Neural cell (in vitro differentiated cells): ENCODE results near the gene GABRG3. TPM values are rescaled to one million over a fixed set of nuclear protein-coding genes. Genes with fewer than 3 reads are reported as not detected.

Experiments used
- H2AFZ ChIP-seq: fragments of 200-600, 300-800 bp; sonication (generic), shearing (Covaris generic); 2 replicates; pipeline ENCODE4 v1.6.0; 2014; ENCODE audit warnings: low read depth, mild to moderate bottlenecking, antibody characterized with exemption, low read length, moderate library complexity
- H3F3A ChIP-seq: fragments of 200-600 bp; shearing (Covaris generic); 2 replicates; pipeline ENCODE4 v1.6.1; 2016; ENCODE audit warnings: mild to moderate bottlenecking, moderate library complexity, mixed read lengths, antibody characterized with exemption, low read length; ENCODE audit not compliant: insufficient read depth, poor library complexity, severe bottlenecking
- H3K27ac ChIP-seq: fragments of 200-600, 300-800 bp; sonication (generic), shearing (Covaris generic); 2 replicates; pipeline ENCODE4 v1.5.1; 2014; ENCODE audit warnings: mild to moderate bottlenecking, low read length, moderate library complexity
- H3K27me3 ChIP-seq: fragments of 300-800, 200-600 bp; sonication (generic), shearing (Covaris generic); 2 replicates; pipeline ENCODE4 v1.6.0; 2014; ENCODE audit warnings: mild to moderate bottlenecking, low read depth, low read length, moderate library complexity; ENCODE audit not compliant: insufficient read depth
- H3K36me3 ChIP-seq: fragments of 300-800, 200-600 bp; sonication (generic), shearing (Covaris generic); 2 replicates; pipeline ENCODE4 v1.5.1; 2014; ENCODE audit warnings: mild to moderate bottlenecking, antibody characterized with exemption, low read length, moderate library complexity; ENCODE audit not compliant: insufficient read depth
- H3K4me2 ChIP-seq: fragments of 300-800, 200-600 bp; sonication (generic), shearing (Covaris generic); 2 replicates; pipeline ENCODE4 v1.6.0; 2014; ENCODE audit warnings: mild to moderate bottlenecking, low read length
- H3K4me3 ChIP-seq: fragments of 300-800, 200-600 bp; sonication (generic), shearing (Covaris generic); 2 replicates; pipeline ENCODE4 v1.5.1; 2014; ENCODE audit warnings: mild to moderate bottlenecking, low read length, moderate library complexity
- H3K79me2 ChIP-seq: fragments of 200-600 bp; shearing (Covaris generic); replicated peaks from 2 replicates; pipeline ENCODE4 v1.6.0; 2014; ENCODE audit warnings: mild to moderate bottlenecking, low read length, moderate library complexity; ENCODE audit not compliant: insufficient read depth
- H3K9ac ChIP-seq: fragments of 300-800, 200-600 bp; sonication (generic), shearing (Covaris generic); 2 replicates; pipeline ENCODE4 v1.6.1; 2016; ENCODE audit warnings: mild to moderate bottlenecking, low read length, mixed read lengths
- H3K9me2 ChIP-seq: fragments of 200-600 bp; shearing (Covaris generic); 2 replicates; pipeline ENCODE4 v1.6.1; 2016; ENCODE audit warnings: mild to moderate bottlenecking, low read length, mixed read lengths; ENCODE audit not compliant: insufficient read depth
- H3K9me3 ChIP-seq: fragments of 200-600, 300-800 bp; sonication (generic), shearing (Covaris generic); 2 replicates; pipeline ENCODE4 v1.6.1; 2016; ENCODE audit warnings: mild to moderate bottlenecking, mixed run types, low read length, moderate library complexity, mixed read lengths
- H4K20me1 ChIP-seq: fragments of 200-600 bp; shearing (Covaris generic); 2 replicates; pipeline ENCODE4 v1.6.1; 2016; ENCODE audit warnings: mild to moderate bottlenecking, mixed run types; ENCODE audit not compliant: insufficient read depth
- EP300 ChIP-seq: fragments of 450-650 bp; conservative IDR thresholded peaks from 2 replicates; pipeline ENCODE4 v1.6.1; 2014; ENCODE audit warnings: antibody characterized with exemption, mild to moderate bottlenecking, moderate library complexity; ENCODE audit not compliant: poor library complexity, severe bottlenecking
- EZH2 ChIP-seq: fragments of 200-600, 300-800 bp; shearing (Covaris generic), sonication (generic); IDR thresholded peaks from 2 replicates; pipeline ENCODE4 v1.6.1; 2014; ENCODE audit warnings: antibody characterized with exemption, low read length, borderline replicate concordance, mild to moderate bottlenecking; ENCODE audit not compliant: insufficient read depth, poor library complexity, severe bottlenecking
- MXI1 ChIP-seq: fragments of 450-650 bp; conservative IDR thresholded peaks from 2 replicates; pipeline ENCODE4 v1.6.1; 2014; ENCODE audit warnings: antibody characterized with exemption, mild to moderate bottlenecking; ENCODE audit not compliant: poor library complexity, severe bottlenecking
- POLR2AphosphoS5 ChIP-seq: IDR thresholded peaks from 2 replicates; pipeline ENCODE4 v1.6.1; 2012
- RAD21 ChIP-seq: fragments of 450-650 bp; conservative IDR thresholded peaks from 2 replicates; pipeline ENCODE4 v1.6.1; 2014; ENCODE audit warnings: antibody characterized with exemption, mild to moderate bottlenecking, moderate library complexity
- SMC3 ChIP-seq: fragments of 450-650 bp; conservative IDR thresholded peaks from 2 replicates; pipeline ENCODE4 v1.6.1; 2014; ENCODE audit warnings: antibody characterized with exemption, mild to moderate bottlenecking, moderate library complexity; ENCODE audit not compliant: poor library complexity
- TAF1 ChIP-seq: IDR thresholded peaks from 2 replicates; pipeline ENCODE4 v1.6.1; 2012; ENCODE audit warnings: low read depth
- polyA plus RNA-seq: library from polyadenylated mRNA; depleted of rRNA; stranded (reverse); fragments of >200 nt; gene quantifications from 2 replicates; pipeline ENCODE4 v1.2.3, GENCODE V29; 2014
- TF ChIP-seq, protein P1 (sequence below): IDR thresholded peaks from 2 replicates; pipeline ENCODE4 v1.6.1; 2012; ENCODE audit warnings: borderline replicate concordance
- TF ChIP-seq, protein P2 (sequence below): fragments of 450-650 bp; IDR thresholded peaks from 2 replicates; pipeline ENCODE4 v1.5.1; 2014; ENCODE audit warnings: antibody characterized with exemption, mild to moderate bottlenecking, moderate library complexity; ENCODE audit not compliant: poor library complexity, severe bottlenecking

The GABRG3 gene
- polyA plus RNA-seq, 1 donor from 2014 or later = 1.2 TPM

DNA sequence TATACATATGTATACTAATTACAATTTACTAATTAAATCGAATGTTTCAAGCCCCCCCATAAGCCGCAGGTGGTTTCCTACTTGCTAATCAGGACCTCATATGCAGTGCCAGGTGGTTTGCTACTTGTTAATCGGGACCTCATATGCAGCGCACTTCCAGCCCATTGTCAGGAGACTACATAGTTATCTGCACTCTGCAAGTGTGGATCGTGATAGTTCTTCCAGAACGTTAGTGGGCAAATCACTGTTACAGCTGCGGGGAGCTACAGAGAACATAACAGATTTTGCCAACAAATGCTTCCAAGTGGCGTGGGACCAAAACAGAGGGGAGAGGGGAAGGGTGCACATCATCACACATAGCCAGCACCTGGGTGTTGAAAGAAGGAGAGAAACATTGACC, 558.4 kb downstream of the GABRG3 start:
- H3K4me2 ChIP-seq = no peak overlapping the region
- no peaks in the 10 kb centered on the region for H3K79me2 ChIP-seq
- TF ChIP-seq, protein P1, sequence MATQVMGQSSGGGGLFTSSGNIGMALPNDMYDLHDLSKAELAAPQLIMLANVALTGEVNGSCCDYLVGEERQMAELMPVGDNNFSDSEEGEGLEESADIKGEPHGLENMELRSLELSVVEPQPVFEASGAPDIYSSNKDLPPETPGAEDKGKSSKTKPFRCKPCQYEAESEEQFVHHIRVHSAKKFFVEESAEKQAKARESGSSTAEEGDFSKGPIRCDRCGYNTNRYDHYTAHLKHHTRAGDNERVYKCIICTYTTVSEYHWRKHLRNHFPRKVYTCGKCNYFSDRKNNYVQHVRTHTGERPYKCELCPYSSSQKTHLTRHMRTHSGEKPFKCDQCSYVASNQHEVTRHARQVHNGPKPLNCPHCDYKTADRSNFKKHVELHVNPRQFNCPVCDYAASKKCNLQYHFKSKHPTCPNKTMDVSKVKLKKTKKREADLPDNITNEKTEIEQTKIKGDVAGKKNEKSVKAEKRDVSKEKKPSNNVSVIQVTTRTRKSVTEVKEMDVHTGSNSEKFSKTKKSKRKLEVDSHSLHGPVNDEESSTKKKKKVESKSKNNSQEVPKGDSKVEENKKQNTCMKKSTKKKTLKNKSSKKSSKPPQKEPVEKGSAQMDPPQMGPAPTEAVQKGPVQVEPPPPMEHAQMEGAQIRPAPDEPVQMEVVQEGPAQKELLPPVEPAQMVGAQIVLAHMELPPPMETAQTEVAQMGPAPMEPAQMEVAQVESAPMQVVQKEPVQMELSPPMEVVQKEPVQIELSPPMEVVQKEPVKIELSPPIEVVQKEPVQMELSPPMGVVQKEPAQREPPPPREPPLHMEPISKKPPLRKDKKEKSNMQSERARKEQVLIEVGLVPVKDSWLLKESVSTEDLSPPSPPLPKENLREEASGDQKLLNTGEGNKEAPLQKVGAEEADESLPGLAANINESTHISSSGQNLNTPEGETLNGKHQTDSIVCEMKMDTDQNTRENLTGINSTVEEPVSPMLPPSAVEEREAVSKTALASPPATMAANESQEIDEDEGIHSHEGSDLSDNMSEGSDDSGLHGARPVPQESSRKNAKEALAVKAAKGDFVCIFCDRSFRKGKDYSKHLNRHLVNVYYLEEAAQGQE = no peak
- TF ChIP-seq RAD21 (no peak), EP300 (no peak), MXI1 (no peak), EZH2 (no peak), SMC3 (no peak), TAF1 (no peak), POLR2AphosphoS5 (no peak)
- TF ChIP-seq, protein P2, sequence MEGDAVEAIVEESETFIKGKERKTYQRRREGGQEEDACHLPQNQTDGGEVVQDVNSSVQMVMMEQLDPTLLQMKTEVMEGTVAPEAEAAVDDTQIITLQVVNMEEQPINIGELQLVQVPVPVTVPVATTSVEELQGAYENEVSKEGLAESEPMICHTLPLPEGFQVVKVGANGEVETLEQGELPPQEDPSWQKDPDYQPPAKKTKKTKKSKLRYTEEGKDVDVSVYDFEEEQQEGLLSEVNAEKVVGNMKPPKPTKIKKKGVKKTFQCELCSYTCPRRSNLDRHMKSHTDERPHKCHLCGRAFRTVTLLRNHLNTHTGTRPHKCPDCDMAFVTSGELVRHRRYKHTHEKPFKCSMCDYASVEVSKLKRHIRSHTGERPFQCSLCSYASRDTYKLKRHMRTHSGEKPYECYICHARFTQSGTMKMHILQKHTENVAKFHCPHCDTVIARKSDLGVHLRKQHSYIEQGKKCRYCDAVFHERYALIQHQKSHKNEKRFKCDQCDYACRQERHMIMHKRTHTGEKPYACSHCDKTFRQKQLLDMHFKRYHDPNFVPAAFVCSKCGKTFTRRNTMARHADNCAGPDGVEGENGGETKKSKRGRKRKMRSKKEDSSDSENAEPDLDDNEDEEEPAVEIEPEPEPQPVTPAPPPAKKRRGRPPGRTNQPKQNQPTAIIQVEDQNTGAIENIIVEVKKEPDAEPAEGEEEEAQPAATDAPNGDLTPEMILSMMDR = no peak
- no peak overlapping the region for H3K9ac ChIP-seq
- H3K9me3 ChIP-seq = no peaks in the 10 kb centered on the region
- no peak overlapping the region for H2AFZ ChIP-seq
- H3K27me3 ChIP-seq = no peaks in the 10 kb centered on the region
- no peak overlapping the region for H3K4me3 ChIP-seq
- no peaks in the 10 kb centered on the region for H3K36me3 ChIP-seq
- H3K9me2 ChIP-seq = no peaks in the 10 kb centered on the region
- no peaks in the 10 kb centered on the region for H3F3A ChIP-seq
- no peak overlapping the region for H3K27ac ChIP-seq
- H4K20me1 ChIP-seq = no peaks in the 10 kb centered on the region

DNA sequence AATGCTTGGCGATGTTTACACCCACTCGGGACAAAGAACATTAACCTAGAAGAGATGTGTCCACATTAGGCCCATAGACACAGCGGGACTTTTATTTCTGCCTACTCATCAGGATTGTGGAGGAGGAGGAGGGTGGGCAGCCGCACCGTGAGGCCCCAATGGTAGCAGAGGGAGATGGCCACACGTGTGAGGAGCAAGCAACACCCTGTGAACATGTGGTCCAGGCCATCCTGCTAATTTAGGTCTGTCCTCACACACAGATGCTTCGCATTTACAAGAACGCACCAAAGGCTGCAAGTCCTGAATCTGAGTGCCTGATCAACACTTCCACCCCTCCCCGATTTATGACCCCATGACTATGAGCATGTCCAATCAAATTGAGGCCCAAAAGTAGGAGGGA, 560.0 kb downstream of the GABRG3 start:
- Histone ChIP-seq H3K79me2 (no peaks in the 10 kb centered on the region), H3K9me2 (no peaks in the 10 kb centered on the region), H3F3A (no peaks in the 10 kb centered on the region), H3K27me3 (no peaks in the 10 kb centered on the region), H3K4me3 (no peak overlapping the region), H3K4me2 (no peak overlapping the region), H3K36me3 (no peaks in the 10 kb centered on the region), H3K9me3 (no peaks in the 10 kb centered on the region), H4K20me1 (no peaks in the 10 kb centered on the region), H2AFZ (no peak overlapping the region), H3K27ac (no peak overlapping the region), H3K9ac (no peak overlapping the region)
- TF ChIP-seq EP300 (no peak), RAD21 (no peak), MXI1 (no peak), TAF1 (no peak), SMC3 (no peak), POLR2AphosphoS5 (no peak), EZH2 (no peak)
- TF ChIP-seq, protein P1 = no peak
- TF ChIP-seq, protein P2 = no peak
